Skeletal muscle satellite cell (primary cell): Measurements from ENCODE around the gene ADCY2.

Experiments used
- H3K27me3 ChIP-seq: 2 replicates; pipeline ENCODE4 v1.7.0; 2013; ENCODE audit warnings: low read length; ENCODE audit not compliant: control insufficient read depth, insufficient read depth
- H3K36me3 ChIP-seq: 2 replicates; pipeline ENCODE4 v1.7.0; 2013; ENCODE audit warnings: mild to moderate bottlenecking, control low read depth, low read length; ENCODE audit not compliant: insufficient read depth
- H3K4me1 ChIP-seq: 2 replicates; pipeline ENCODE4 v1.7.0; 2013; ENCODE audit warnings: low read length; ENCODE audit not compliant: control insufficient read depth, insufficient read depth
- H3K4me2 ChIP-seq: 2 replicates; pipeline ENCODE4 v1.7.0; 2013; ENCODE audit warnings: mild to moderate bottlenecking, low read length
- H3K4me3 ChIP-seq: 2 replicates; pipeline ENCODE4 v1.7.0; 2013; ENCODE audit warnings: low read length
- H3K9ac ChIP-seq: 2 replicates; pipeline ENCODE4 v1.7.0; 2013; ENCODE audit warnings: mild to moderate bottlenecking, low read depth, low read length, moderate library complexity
- H3K9me3 ChIP-seq: replicated peaks from 2 replicates; pipeline ENCODE4 v1.7.0; 2013; ENCODE audit warnings: mild to moderate bottlenecking, control low read depth, low read length

Gene ADCY2

GRCh38 chr5:7577381-7577780 lies 181.4 kb downstream of the ADCY2 start:
- Histone ChIP-seq H3K36me3 (no peaks in the 10 kb centered on the region), H3K9me3 (no peaks in the 10 kb centered on the region), H3K27me3 (no peaks in the 10 kb centered on the region), H3K4me2 (no peak overlapping the region), H3K9ac (no peak overlapping the region), H3K4me3 (no peak overlapping the region), H3K4me1 (no peaks in the 10 kb centered on the region)

GRCh38 chr5:7578071-7578470 lies 182.1 kb downstream of the ADCY2 start:
- no peaks in the 10 kb centered on the region for H3K4me1 ChIP-seq
- no peaks in the 10 kb centered on the region for H3K9me3 ChIP-seq
- H3K36me3 ChIP-seq = no peaks in the 10 kb centered on the region
- no peak overlapping the region for H3K4me3 ChIP-seq
- no peak overlapping the region for H3K4me2 ChIP-seq
- H3K9ac ChIP-seq = no peak overlapping the region
- H3K27me3 ChIP-seq = no peaks in the 10 kb centered on the region

GRCh38 chr5:7584749-7585148 lies 188.8 kb downstream of the ADCY2 start:
- H3K4me1 ChIP-seq = no peaks in the 10 kb centered on the region
- H3K36me3 ChIP-seq = no peaks in the 10 kb centered on the region
- no peak overlapping the region for H3K9ac ChIP-seq
- no peaks in the 10 kb centered on the region for H3K9me3 ChIP-seq
- no peaks in the 10 kb centered on the region for H3K27me3 ChIP-seq
- H3K4me3 ChIP-seq = no peak overlapping the region
- H3K4me2 ChIP-seq = no peak overlapping the region

- Histone ChIP-seq H3K4me3 (no peak overlapping the region), H3K4me2 (no peak overlapping the region), H3K9me3 (no peaks in the 10 kb centered on the region), H3K9ac (no peak overlapping the region), H3K4me1 (no peaks in the 10 kb centered on the region), H3K36me3 (no peaks in the 10 kb centered on the region), H3K27me3 (no peaks in the 10 kb centered on the region)
Observed at GRCh38 chr5:7585807-7586206, 189.9 kb downstream of the ADCY2 start.

GRCh38 chr5:7586480-7586879 lies 190.5 kb downstream of the ADCY2 start:
- H3K36me3 ChIP-seq = no peaks in the 10 kb centered on the region
- H3K27me3 ChIP-seq = no peaks in the 10 kb centered on the region
- H3K4me2 ChIP-seq = no peak overlapping the region
- H3K9me3 ChIP-seq = no peaks in the 10 kb centered on the region
- no peak overlapping the region for H3K4me3 ChIP-seq
- no peak overlapping the region for H3K9ac ChIP-seq
- no peaks in the 10 kb centered on the region for H3K4me1 ChIP-seq

- Histone ChIP-seq H3K4me3 (no peak overlapping the region), H3K9me3 (no peaks in the 10 kb centered on the region), H3K4me1 (no peaks in the 10 kb centered on the region), H3K27me3 (no peaks in the 10 kb centered on the region), H3K36me3 (no peaks in the 10 kb centered on the region), H3K9ac (no peak overlapping the region), H3K4me2 (no peak overlapping the region)
Observed at GRCh38 chr5:7589800-7590199, 193.9 kb downstream of the ADCY2 start.

- no peak overlapping the region for H3K4me3 ChIP-seq
- no peaks in the 10 kb centered on the region for H3K27me3 ChIP-seq
- no peaks in the 10 kb centered on the region for H3K36me3 ChIP-seq
- no peaks in the 10 kb centered on the region for H3K9me3 ChIP-seq
- H3K4me1 ChIP-seq = no peaks in the 10 kb centered on the region
- H3K4me2 ChIP-seq = no peak overlapping the region
- no peak overlapping the region for H3K9ac ChIP-seq
Observed at GRCh38 chr5:7592910-7593309, 197.0 kb downstream of the ADCY2 start.

- Histone ChIP-seq H3K9ac (no peak overlapping the region), H3K4me1 (no peaks in the 10 kb centered on the region), H3K36me3 (no peaks in the 10 kb centered on the region), H3K4me3 (no peak overlapping the region), H3K27me3 (no peaks in the 10 kb centered on the region), H3K9me3 (no peaks in the 10 kb centered on the region), H3K4me2 (no peak overlapping the region)
Observed at GRCh38 chr5:7597059-7597642, 201.2 kb downstream of the ADCY2 start.

GRCh38 chr5:7606840-7607465 lies 211.0 kb downstream of the ADCY2 start:
- Histone ChIP-seq H3K27me3 (no peaks in the 10 kb centered on the region), H3K4me2 (no peak overlapping the region), H3K4me1 (no peaks in the 10 kb centered on the region), H3K9ac (no peak overlapping the region), H3K9me3 (peaks cover 3% of the 10 kb centered on the region), H3K4me3 (no peak overlapping the region), H3K36me3 (no peaks in the 10 kb centered on the region)

GRCh38 chr5:7608772-7609171 lies 212.8 kb downstream of the ADCY2 start:
- Histone ChIP-seq H3K9me3 (peaks cover 3% of the 10 kb centered on the region), H3K4me2 (no peak overlapping the region), H3K9ac (no peak overlapping the region), H3K36me3 (no peaks in the 10 kb centered on the region), H3K4me3 (no peak overlapping the region), H3K27me3 (no peaks in the 10 kb centered on the region), H3K4me1 (no peaks in the 10 kb centered on the region)

GRCh38 chr5:7609726-7610125 lies 213.8 kb downstream of the ADCY2 start:
- Histone ChIP-seq H3K36me3 (no peaks in the 10 kb centered on the region), H3K9me3 (peaks cover 3% of the 10 kb centered on the region), H3K27me3 (no peaks in the 10 kb centered on the region), H3K4me2 (no peak overlapping the region), H3K4me1 (no peaks in the 10 kb centered on the region), H3K4me3 (no peak overlapping the region), H3K9ac (no peak overlapping the region)

GRCh38 chr5:7610531-7611177 lies 214.7 kb downstream of the ADCY2 start:
- Histone ChIP-seq H3K9me3 (peaks cover 3% of the 10 kb centered on the region), H3K9ac (no peak overlapping the region), H3K27me3 (no peaks in the 10 kb centered on the region), H3K4me1 (no peaks in the 10 kb centered on the region), H3K36me3 (no peaks in the 10 kb centered on the region), H3K4me3 (no peak overlapping the region), H3K4me2 (no peak overlapping the region)
